SIG-M5 treated with dmso at 0.1 percent for 504 hours (cell line): ENCODE data around the gene GP1BB.

Source experiments
- DNase-seq: peaks from one replicate; lab custom pipeline; 2025; ENCODE audit not compliant: unreplicated experiment; lab: John Stamatoyannopoulos, UW

GP1BB gene

GRCh38 chr22:19754701-19755144 is 31.4 kb downstream of the GP1BB start:
- DNase-seq, result no peak

GRCh38 chr22:19755145-19755710 is 31.9 kb downstream of the GP1BB start:
- DNase-seq, result no peak

GRCh38 chr22:19755722-19756287 is 32.5 kb downstream of the GP1BB start:
- DNase-seq, result no peak

GRCh38 chr22:19756288-19757128 is 33.2 kb downstream of the GP1BB start:
- DNase-seq, result no peak

- DNase-seq, result no peak
Measured at GRCh38 chr22:19757140-19757984, 34.0 kb downstream of the GP1BB start.

GRCh38 chr22:19757985-19758895 is 34.9 kb downstream of the GP1BB start:
- no peak for DNase-seq

- no peak for DNase-seq
Measured at GRCh38 chr22:19758896-19759426, 35.6 kb downstream of the GP1BB start.

GRCh38 chr22:19759427-19760057 is 36.2 kb downstream of the GP1BB start:
- DNase-seq, result no peak

GRCh38 chr22:19760058-19760950 is 37.0 kb downstream of the GP1BB start, which contains the start of gene TBX1:
Gene TBX1 (plus strand): TSS chr22:19760778. CDS start chr22:19760844, 66 bp downstream.
- DNase-seq, result no peak

- no peak for DNase-seq
Measured at GRCh38 chr22:19760951-19761724, 37.8 kb downstream of the GP1BB start.

GRCh38 chr22:19761725-19762567 is 38.6 kb downstream of the GP1BB start:
- DNase-seq, result no peak

GRCh38 chr22:19762568-19763457 is 39.5 kb downstream of the GP1BB start:
- DNase-seq, result no peak

GRCh38 chr22:19763458-19764298 is 40.3 kb downstream of the GP1BB start:
- DNase-seq, result no peak

GRCh38 chr22:19764299-19764593 is 40.9 kb downstream of the GP1BB start:
- no peak for DNase-seq
